Esophagus muscularis mucosa (tissue), 4 donors: ENCODE data around the gene TOX2.

Experiments
- EP300 ChIP-seq: sonication (generic); formaldehyde crosslinking; IDR thresholded peaks from one replicate; pipeline ENCODE4 v1.6.1; 2017; ENCODE audit warnings: antibody characterized with exemption
- POLR2A ChIP-seq: fragments of 450-650 bp; IDR thresholded peaks from one replicate; pipeline ENCODE4 v1.6.1; 2017; ENCODE audit warnings: antibody characterized with exemption, moderate library complexity, mild to moderate bottlenecking, low read depth
- POLR2AphosphoS5 ChIP-seq, 2 donors: sonication (generic); formaldehyde crosslinking; IDR thresholded peaks; one replicate each; pipeline ENCODE4 v1.6.1; 2017; ENCODE audit warnings: antibody characterized with exemption in 2 of 2
- TF ChIP-seq, protein P1 (sequence below), 3 experiments: fragments of 200-600 bp in 2 of 3; fragments of 450-650 bp in 1 of 3; sonication (generic) in 2 of 3; IDR thresholded peaks; one replicate each; pipeline ENCODE4 v1.5.1; 2017 to 2019; ENCODE audit warnings: antibody characterized with exemption in 3 of 3, mild to moderate bottlenecking in 2 of 3, moderate library complexity in 1 of 3

DNA sequence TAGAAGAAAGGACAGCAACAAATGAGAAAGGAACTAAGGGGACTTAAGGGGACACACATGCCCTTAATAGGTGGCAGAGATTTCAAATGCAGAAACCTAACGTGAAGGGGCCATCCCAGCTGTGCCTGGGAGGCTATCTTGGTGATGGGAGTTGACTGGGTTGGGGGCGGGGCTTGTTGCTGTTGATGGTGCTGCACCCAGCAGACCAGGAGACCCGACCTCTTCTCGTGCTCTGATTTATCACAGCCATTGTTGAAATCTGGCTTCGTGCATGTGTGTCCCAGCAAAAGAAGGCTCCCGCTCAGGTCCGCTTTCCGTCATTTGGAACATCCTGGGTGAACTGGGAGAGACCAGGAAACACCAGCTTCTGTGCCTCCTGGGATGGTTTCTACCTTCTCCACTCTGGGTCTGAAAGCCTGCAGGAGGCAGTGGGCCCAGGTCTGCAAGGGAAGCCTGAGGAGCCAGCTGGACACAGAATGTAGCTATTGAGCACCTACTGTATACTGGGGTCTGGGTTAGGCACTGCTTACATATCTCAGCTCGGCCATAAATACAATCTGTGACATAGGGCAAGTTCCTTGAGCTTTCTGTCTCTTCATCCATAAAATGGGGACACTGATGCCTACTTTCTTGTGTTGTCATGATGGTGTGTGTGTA is 32.1 kb downstream of the TOX2 start:
- TF ChIP-seq, protein P1, sequence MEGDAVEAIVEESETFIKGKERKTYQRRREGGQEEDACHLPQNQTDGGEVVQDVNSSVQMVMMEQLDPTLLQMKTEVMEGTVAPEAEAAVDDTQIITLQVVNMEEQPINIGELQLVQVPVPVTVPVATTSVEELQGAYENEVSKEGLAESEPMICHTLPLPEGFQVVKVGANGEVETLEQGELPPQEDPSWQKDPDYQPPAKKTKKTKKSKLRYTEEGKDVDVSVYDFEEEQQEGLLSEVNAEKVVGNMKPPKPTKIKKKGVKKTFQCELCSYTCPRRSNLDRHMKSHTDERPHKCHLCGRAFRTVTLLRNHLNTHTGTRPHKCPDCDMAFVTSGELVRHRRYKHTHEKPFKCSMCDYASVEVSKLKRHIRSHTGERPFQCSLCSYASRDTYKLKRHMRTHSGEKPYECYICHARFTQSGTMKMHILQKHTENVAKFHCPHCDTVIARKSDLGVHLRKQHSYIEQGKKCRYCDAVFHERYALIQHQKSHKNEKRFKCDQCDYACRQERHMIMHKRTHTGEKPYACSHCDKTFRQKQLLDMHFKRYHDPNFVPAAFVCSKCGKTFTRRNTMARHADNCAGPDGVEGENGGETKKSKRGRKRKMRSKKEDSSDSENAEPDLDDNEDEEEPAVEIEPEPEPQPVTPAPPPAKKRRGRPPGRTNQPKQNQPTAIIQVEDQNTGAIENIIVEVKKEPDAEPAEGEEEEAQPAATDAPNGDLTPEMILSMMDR (IDR thresholded peaks at IDR 0.05) = no peak
- TF ChIP-seq POLR2A = no peak
- TF ChIP-seq POLR2AphosphoS5 (IDR thresholded peaks at IDR 0.05) = no peak
- TF ChIP-seq EP300 = no peak
